GM18867 (cell line): ENCODE measurements around the gene MRPS2.

Source experiments
- ATAC-seq: cut with Tn5 transposase; IDR thresholded peaks from one replicate; pipeline ENCODE4 v1.9.1; 2021; ENCODE audit warnings: mild to moderate bottlenecking, moderate library complexity; ENCODE audit not compliant: unreplicated experiment

The MRPS2 gene

GRCh38 chr9:135480071-135480939 is 20.2 kb upstream of the MRPS2 start:
- ATAC-seq, result no peak

GRCh38 chr9:135480940-135481310 is 19.6 kb upstream of the MRPS2 start:
- no peak for ATAC-seq

GRCh38 chr9:135482015-135482754 is 18.3 kb upstream of the MRPS2 start:
- no peak for ATAC-seq

GRCh38 chr9:135484460-135485277 is 15.8 kb upstream of the MRPS2 start:
- ATAC-seq, result no peak

- ATAC-seq, result no peak
These were observed 15.1 kb upstream of the MRPS2 start for GRCh38 chr9:135485385-135485784.

- no peak for ATAC-seq
These were observed 14.7 kb upstream of the MRPS2 start for GRCh38 chr9:135485832-135486231.

GRCh38 chr9:135486267-135487065 is 14.0 kb upstream of the MRPS2 start:
- no peak for ATAC-seq

- ATAC-seq, result no peak
These were observed 13.0 kb upstream of the MRPS2 start for GRCh38 chr9:135487281-135488012.

GRCh38 chr9:135488013-135488330 is 12.5 kb upstream of the MRPS2 start:
- no peak for ATAC-seq

GRCh38 chr9:135488527-135488926 is 12.0 kb upstream of the MRPS2 start:
- ATAC-seq, result no peak

- no peak for ATAC-seq
These were observed 11.1 kb upstream of the MRPS2 start for GRCh38 chr9:135489188-135489906.

GRCh38 chr9:135490166-135490870 is 10.2 kb upstream of the MRPS2 start:
- no peak for ATAC-seq

- no peak for ATAC-seq
These were observed 9.5 kb upstream of the MRPS2 start for GRCh38 chr9:135490980-135491464.

- no peak for ATAC-seq
These were observed 8.7 kb upstream of the MRPS2 start for GRCh38 chr9:135491764-135492163.

GRCh38 chr9:135492886-135493669 is 7.4 kb upstream of the MRPS2 start:
- no peak for ATAC-seq

GRCh38 chr9:135494791-135495559 is 5.5 kb upstream of the MRPS2 start:
- no peak for ATAC-seq
